Caco-2 (cell line): ENCODE data around the gene BABAM1. TPM values are rescaled to one million over a fixed set of nuclear protein-coding genes. Genes with fewer than 3 reads are reported as not detected.

Source experiments
- BruUV-seq: library from RNA; stranded (reverse); fragments of 400-500 nt; replicated peaks from 2 replicates; lab custom pipeline; 2021; lab: Mats Ljungman, UMichigan
- CTCF ChIA-PET: fragments of 300-600 bp; sonication (Branson Sonifier 250); formaldehyde crosslinking; loops from one replicate; lab custom pipeline; 2022; ENCODE audit warnings: antibody characterized with exemption; lab: Charles Lee
- POLR2A ChIA-PET: fragments of 300-600 bp; sonication (Branson Sonifier 250); formaldehyde crosslinking; loops from one replicate; lab custom pipeline; 2022; ENCODE audit warnings: antibody characterized with exemption; lab: Charles Lee
- DNase-seq, 2 experiments: peaks; one replicate each; pipeline versions ENCODE4 v3.0.0 to v3.0.0-alpha.2; 2020 to 2022
- H3K27me3 ChIP-seq: replicated peaks from 2 replicates; pipeline ENCODE4 v1.6.0; 2011; ENCODE audit warnings: low read length; ENCODE audit not compliant: control insufficient read depth, insufficient read depth
- H3K36me3 ChIP-seq: 2 replicates; pipeline ENCODE4 v1.5.1; 2011; ENCODE audit warnings: low read length; ENCODE audit not compliant: control insufficient read depth, insufficient read depth
- H3K4me1 ChIP-seq: fragments of 250-450 bp; sonication (Bioruptor Pico); 2 replicates; pipeline ENCODE4 v1.5.1; 2020; ENCODE audit warnings: mild to moderate bottlenecking
- H3K4me3 ChIP-seq: 2 replicates; pipeline ENCODE4 v1.5.1; 2011; ENCODE audit warnings: low read depth, mild to moderate bottlenecking, control low read depth, low read length
- H3K9me3 ChIP-seq: fragments of 250-450 bp; sonication (Bioruptor Pico); 2 replicates; pipeline ENCODE4 v1.5.1; 2020; ENCODE audit warnings: mild to moderate bottlenecking, moderate library complexity
- H3K27ac Mint-ChIP-seq: one replicate; pipeline ENCODE4 v1.8.0; 2022; ENCODE audit warnings: mixed read lengths; ENCODE audit not compliant: unreplicated experiment
- H3K27me3 Mint-ChIP-seq: one replicate; pipeline ENCODE4 v1.8.0; 2022; ENCODE audit warnings: mixed read lengths; ENCODE audit not compliant: insufficient read depth, unreplicated experiment
- H3K36me3 Mint-ChIP-seq: one replicate; pipeline ENCODE4 v1.8.0; 2022; ENCODE audit warnings: mild to moderate bottlenecking, mixed read lengths; ENCODE audit not compliant: insufficient read depth, unreplicated experiment
- H3K4me1 Mint-ChIP-seq: one replicate; pipeline ENCODE4 v1.8.0; 2022; ENCODE audit warnings: low read depth, mixed read lengths; ENCODE audit not compliant: unreplicated experiment
- H3K4me3 Mint-ChIP-seq: one replicate; pipeline ENCODE4 v1.8.0; 2022; ENCODE audit warnings: mild to moderate bottlenecking, moderate library complexity, mixed read lengths; ENCODE audit not compliant: unreplicated experiment
- H3K9me3 Mint-ChIP-seq: one replicate; pipeline ENCODE4 v1.8.0; 2022; ENCODE audit warnings: mixed read lengths; ENCODE audit not compliant: unreplicated experiment
- CTCF ChIP-seq, 2 experiments: fragments of 200-600 bp in 1 of 2; IDR thresholded peaks; 1 replicate in 1 of 2; 2 replicates in 1 of 2; pipeline versions ENCODE4 v1.5.1 to v1.8.0; 2011 to 2022; ENCODE audit warnings: antibody characterized with exemption in 1 of 2, control low read depth in 1 of 2, inconsistent platforms in 1 of 2, low read depth in 1 of 2, low read length in 1 of 2, mild to moderate bottlenecking in 1 of 2, moderate library complexity in 1 of 2; ENCODE audit not compliant: insufficient read depth in 1 of 2, severe bottlenecking in 1 of 2, unreplicated experiment in 1 of 2
- intact Hi-C: fragments of 100-400 bp; cut with micrococcal nuclease; formaldehyde crosslinking; loops from one replicate; pipeline ENCODE4 v1.10.0; 2022; ENCODE audit not compliant: unreplicated experiment
- total RNA-seq: library from RNA; stranded (reverse); gene quantifications from 2 replicates; pipeline ENCODE4 v1.2.3, GENCODE V29; 2022

Gene BABAM1
- total RNA-seq, 1 experiment from 2014 or later = 91.7 TPM

GRCh38 chr19:17296976-17297375 is 29.7 kb downstream of the BABAM1 start:
- no peak for DNase-seq
- intact Hi-C loops = no loop called here
- ChIA-PET POLR2A (no interaction called here), CTCF (no interaction called here)
- Mint-ChIP-seq H3K27ac (no peak overlapping the region), H3K4me3 (no peak overlapping the region), H3K9me3 (no peaks in the 10 kb centered on the region), H3K27me3 (no peaks in the 10 kb centered on the region), H3K4me1 (no peaks in the 10 kb centered on the region), H3K36me3 (peaks cover 28% of the 10 kb centered on the region)
- Histone ChIP-seq H3K4me1 (peaks cover 2% of the 10 kb centered on the region), H3K27me3 (no peaks in the 10 kb centered on the region), H3K36me3 (peaks cover 3% of the 10 kb centered on the region; the same call in 1 of the 2 replicates), H3K4me3 (no peak overlapping the region), H3K9me3 (peaks cover 5% of the 10 kb centered on the region; the same call in 1 of the 2 replicates)
- no peak for TF ChIP-seq CTCF (IDR thresholded peaks at IDR 0.05; ENCODE audit: insufficient read depth in 1 of 2, low read depth in 1 of 2, low read length in 1 of 2, severe bottlenecking in 1 of 2, unreplicated experiment in 1 of 2)
- BruUV-seq = no TSS peak

- intact Hi-C loops = no loop called here
- H3K4me3 Mint-ChIP-seq = no peak overlapping the region
- no peak for DNase-seq
- H3K36me3 Mint-ChIP-seq = peaks cover 40% of the 10 kb centered on the region
- peaks cover 16% of the 10 kb centered on the region for H3K4me1 ChIP-seq
- H3K9me3 ChIP-seq = peaks cover 5% of the 10 kb centered on the region; the same call in 1 of the 2 replicates
- H3K4me1 Mint-ChIP-seq = no peaks in the 10 kb centered on the region
- H3K36me3 ChIP-seq = 0 out of 2 replicates have a peak, but pooled peaks cover 2% of the 10 kb centered on the region
- H3K27ac Mint-ChIP-seq = peak overlapping the region; percentile 25
- no TSS peak for BruUV-seq
- ChIA-PET CTCF (no interaction called here), POLR2A (no interaction called here)
- H3K4me3 ChIP-seq = no peak overlapping the region
- no peaks in the 10 kb centered on the region for H3K9me3 Mint-ChIP-seq
- H3K27me3 Mint-ChIP-seq = no peaks in the 10 kb centered on the region
- no peaks in the 10 kb centered on the region for H3K27me3 ChIP-seq
- TF ChIP-seq CTCF (IDR thresholded peaks at IDR 0.05; ENCODE audit: insufficient read depth in 1 of 2, low read depth in 1 of 2, low read length in 1 of 2, severe bottlenecking in 1 of 2, unreplicated experiment in 1 of 2) = no peak
Measured at GRCh38 chr19:17300992-17301619, 33.9 kb downstream of the BABAM1 start.

GRCh38 chr19:17302391-17303166 is 35.3 kb downstream of the BABAM1 start:
- H3K4me3 ChIP-seq = peak overlapping the region; percentile 73
- ChIA-PET POLR2A (no interaction called here), CTCF (interaction anchor here (1.3 to 1.8 kb wide), 2 partner anchors 9 to 99 kb away, joined by 3 to 6 read pairs; no protein-coding TSS in a partner anchor)
- intact Hi-C loops = no loop called here
- H3K36me3 ChIP-seq = 0 out of 2 replicates have a peak, but pooled peaks cover 2% of the 10 kb centered on the region
- Mint-ChIP-seq H3K9me3 (no peaks in the 10 kb centered on the region), H3K4me1 (peaks cover 2% of the 10 kb centered on the region), H3K4me3 (peak overlapping the region; percentile 69), H3K27me3 (no peaks in the 10 kb centered on the region), H3K27ac (peak overlapping the region; percentile 25), H3K36me3 (peaks cover 31% of the 10 kb centered on the region)
- no peaks in the 10 kb centered on the region for H3K27me3 ChIP-seq
- no peak for TF ChIP-seq CTCF (IDR thresholded peaks at IDR 0.05; ENCODE audit: insufficient read depth in 1 of 2, low read depth in 1 of 2, low read length in 1 of 2, severe bottlenecking in 1 of 2, unreplicated experiment in 1 of 2)
- H3K9me3 ChIP-seq = peaks cover 5% of the 10 kb centered on the region; the same call in 1 of the 2 replicates
- no TSS peak for BruUV-seq
- peaks cover 16% of the 10 kb centered on the region for H3K4me1 ChIP-seq
- no peak for DNase-seq
